ENCODE measurements around the gene TFG. TPM values are rescaled to one million over a fixed set of nuclear protein-coding genes. Genes with fewer than 3 reads are reported as not detected.

TFG gene
- total and polyA plus RNA-seq, 2 experiments from 2014 or later = 87.6 to 88.5 TPM

DNA sequence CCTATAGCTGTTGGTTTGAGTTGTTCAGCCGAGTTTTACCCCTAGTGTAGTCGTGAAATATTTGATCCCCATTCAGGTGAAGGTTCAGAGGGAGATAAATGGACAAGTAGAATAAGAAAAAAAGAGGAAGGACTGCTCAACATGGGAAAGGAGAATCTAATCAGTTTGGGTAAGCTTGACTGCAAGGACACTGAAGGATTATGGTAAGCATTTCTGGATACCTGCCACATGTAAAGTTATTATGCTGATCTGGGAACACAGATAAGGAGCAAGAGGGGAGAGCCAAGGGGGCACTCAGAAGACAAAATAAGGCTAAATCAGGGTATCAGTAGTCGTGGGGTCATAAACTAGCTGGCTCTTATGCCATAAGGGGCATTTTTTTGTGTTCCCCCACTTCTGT lies 49.9 kb downstream of the TFG start (continued):
- no peak for TF ChIP-seq ZNF462 (CRISPR knock-in tag; IDR thresholded peaks at IDR 0.05)
- TF ChIP-seq NANOG (IDR thresholded peaks at IDR 0.05; ENCODE audit: borderline replicate concordance) = no peak
- TF ChIP-seq EZH2 (IDR thresholded peaks at IDR 0.05; ENCODE audit: low read depth, unreplicated experiment) = no peak
- no peak for TF ChIP-seq POLR2AphosphoS5 (IDR thresholded peaks at IDR 0.05; ENCODE audit: low read depth)

DNA sequence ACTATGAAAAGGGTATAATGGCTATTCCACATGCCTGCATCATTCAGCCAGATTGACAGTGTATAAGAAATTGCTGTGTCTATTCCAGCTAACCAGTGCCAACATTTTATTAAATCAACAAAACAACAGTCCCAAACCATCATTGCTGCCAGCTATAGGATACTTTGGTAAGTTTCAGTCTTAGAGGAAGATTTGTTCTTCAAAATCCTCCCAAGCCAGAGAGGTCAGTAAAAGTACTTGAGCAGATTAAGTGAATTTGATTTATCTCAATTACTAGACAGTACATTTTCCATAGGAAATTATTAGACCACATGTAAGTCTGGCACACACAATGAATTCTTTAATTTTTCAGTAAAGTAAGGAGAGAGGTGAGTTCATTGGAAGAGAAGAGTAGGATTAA lies 50.7 kb downstream of the TFG start:
- Histone ChIP-seq H3K4me1 (ENCODE audit: insufficient read depth) (peaks cover 1% of the 10 kb centered on the region; the same call in 1 of the 2 replicates), H3K4me3 (no peak overlapping the region), H3K4me2 (no peak overlapping the region), H3K27me3 (ENCODE audit: insufficient read depth) (no peaks in the 10 kb centered on the region), H3K79me2 (replicated peaks; ENCODE audit: insufficient read depth) (no peaks in the 10 kb centered on the region), H3K27ac (ENCODE audit: low read depth) (no peak overlapping the region), H3K9me2 (ENCODE audit: insufficient read depth) (no peaks in the 10 kb centered on the region), H2AFZ (no peak overlapping the region), H4K20me1 (replicated peaks; ENCODE audit: insufficient read depth) (no peaks in the 10 kb centered on the region), H3K36me3 (ENCODE audit: insufficient read depth) (no peaks in the 10 kb centered on the region), H3F3A (replicated peaks; ENCODE audit: low read depth) (no peaks in the 10 kb centered on the region)
- Mint-ChIP-seq H3K4me1 (peaks cover 18% of the 10 kb centered on the region), H3K9me3 (no peaks in the 10 kb centered on the region), H3K27me3 (ENCODE audit: insufficient read depth, low read depth, poor library complexity) (no peaks in the 10 kb centered on the region), H3K4me3 (no peak overlapping the region), H3K36me3 (ENCODE audit: low read depth) (no peaks in the 10 kb centered on the region; the same call in 2 of the 3 replicates), H3K27ac (no peak overlapping the region)
- no peak for DNase-seq (ENCODE audit: low spot score)
- no peak for ATAC-seq
- no peak for TF ChIP-seq CREB1 (CRISPR knock-in tag; IDR thresholded peaks at IDR 0.05; ENCODE audit: low read depth)
- no peak for TF ChIP-seq REST (IDR thresholded peaks at IDR 0.05; ENCODE audit: unreplicated experiment)
- TF ChIP-seq POLR2AphosphoS5 (IDR thresholded peaks at IDR 0.05; ENCODE audit: low read depth) = no peak
- no peak for TF ChIP-seq ZNF114 (CRISPR knock-in tag; IDR thresholded peaks at IDR 0.05)
- TF ChIP-seq JUNB (IDR thresholded peaks at IDR 0.05; ENCODE audit: unreplicated experiment) = no peak
- TF ChIP-seq, protein P1, sequence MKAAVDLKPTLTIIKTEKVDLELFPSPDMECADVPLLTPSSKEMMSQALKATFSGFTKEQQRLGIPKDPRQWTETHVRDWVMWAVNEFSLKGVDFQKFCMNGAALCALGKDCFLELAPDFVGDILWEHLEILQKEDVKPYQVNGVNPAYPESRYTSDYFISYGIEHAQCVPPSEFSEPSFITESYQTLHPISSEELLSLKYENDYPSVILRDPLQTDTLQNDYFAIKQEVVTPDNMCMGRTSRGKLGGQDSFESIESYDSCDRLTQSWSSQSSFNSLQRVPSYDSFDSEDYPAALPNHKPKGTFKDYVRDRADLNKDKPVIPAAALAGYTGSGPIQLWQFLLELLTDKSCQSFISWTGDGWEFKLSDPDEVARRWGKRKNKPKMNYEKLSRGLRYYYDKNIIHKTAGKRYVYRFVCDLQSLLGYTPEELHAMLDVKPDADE (IDR thresholded peaks at IDR 0.05) = no peak
- no peak for TF ChIP-seq EZH2phosphoT487 (IDR thresholded peaks at IDR 0.05; ENCODE audit: unreplicated experiment)
